Endothelial cell of umbilical vein (primary cell): ENCODE data around the gene PTPRD. TPM values are rescaled to one million over a fixed set of nuclear protein-coding genes. Genes with fewer than 3 reads are reported as not detected.

Experiments
- BruUV-seq: library from RNA; stranded (reverse); fragments of 400-500 nt; replicated peaks from 2 replicates; lab custom pipeline; 2021; lab: Mats Ljungman, UMichigan
- CTCF ChIA-PET: fragments of 300-600, 350-600 bp; sonication (Branson Sonifier 250); formaldehyde crosslinking; loops from one replicate; lab custom pipeline; 2021; ENCODE audit warnings: antibody characterized with exemption, inconsistent platforms; lab: Charles Lee
- POLR2A ChIA-PET: fragments of 300-600, 350-600 bp; sonication (Branson Sonifier 250); formaldehyde crosslinking; loops from one replicate; lab custom pipeline; 2021; ENCODE audit warnings: antibody characterized with exemption, inconsistent platforms; lab: Charles Lee
- DNase-seq: peaks from one replicate; pipeline ENCODE4 v3.0.0-alpha.2; 2011; ENCODE audit warnings: low read depth, low spot score
- FAIRE-seq: peaks from 2 replicates; lab custom pipeline; 2011; peaks lifted over from hg19 to GRCh38; lab: Jason Lieb, UNC
- H2AFZ ChIP-seq: 2 replicates; pipeline ENCODE4 v1.6.0; 2012; ENCODE audit warnings: low read depth, low read length, control low read depth, inconsistent platforms
- H3K27ac ChIP-seq: 2 replicates; pipeline ENCODE4 v1.5.1; 2011; ENCODE audit warnings: low read depth, mild to moderate bottlenecking, control low read depth, low read length, moderate library complexity; ENCODE audit not compliant: insufficient read depth
- H3K27me3 ChIP-seq, 2 experiments: 2 replicates each; pipeline versions ENCODE4 v1.6.0 to v1.6.1; 2011; ENCODE audit warnings: low read length in 2 of 2, mixed read lengths in 1 of 2; ENCODE audit not compliant: control insufficient read depth in 2 of 2, insufficient read depth in 2 of 2
- H3K36me3 ChIP-seq, 2 experiments: 2 replicates in 1 of 2; 3 replicates in 1 of 2; pipeline ENCODE4 v1.5.1; 2011; ENCODE audit warnings: low read length in 2 of 2, mild to moderate bottlenecking in 1 of 2, moderate library complexity in 1 of 2; ENCODE audit not compliant: control insufficient read depth in 2 of 2, insufficient read depth in 2 of 2; ENCODE audit errors: extremely low read depth in 1 of 2
- H3K4me1 ChIP-seq: 3 replicates; pipeline ENCODE4 v1.5.1; 2011; ENCODE audit warnings: mild to moderate bottlenecking, low read length; ENCODE audit not compliant: control insufficient read depth, insufficient read depth; ENCODE audit errors: extremely low read depth
- H3K4me2 ChIP-seq: 2 replicates; pipeline ENCODE4 v1.6.1; 2011; ENCODE audit warnings: low read length, control low read depth, mixed read lengths; ENCODE audit not compliant: insufficient read depth
- H3K4me3 ChIP-seq, 3 experiments: fragments of 200-600 bp in 1 of 3; sonication (generic), shearing (Covaris generic) in 1 of 3; replicated peaks in 1 of 3; 2 replicates each; pipeline ENCODE4 v1.5.1; 2011 to 2016; ENCODE audit warnings: control low read depth in 3 of 3, low read length in 3 of 3, mild to moderate bottlenecking in 2 of 3, inconsistent platforms in 1 of 3, low read depth in 1 of 3, moderate library complexity in 1 of 3; ENCODE audit not compliant: insufficient read depth in 1 of 3
- H3K79me2 ChIP-seq: 2 replicates; pipeline ENCODE4 v1.6.0; 2012; ENCODE audit warnings: low read length, inconsistent platforms; ENCODE audit not compliant: control insufficient read depth, insufficient read depth
- H3K9ac ChIP-seq: replicated peaks from 2 replicates; pipeline ENCODE3; 2011; ENCODE audit warnings: low read length, control low read depth; ENCODE audit not compliant: insufficient read depth; ENCODE audit errors: extremely low read depth
- H3K9me1 ChIP-seq: replicated peaks from 3 replicates; pipeline ENCODE4 v1.6.0; 2011; ENCODE audit warnings: mild to moderate bottlenecking, low read length; ENCODE audit not compliant: control insufficient read depth, insufficient read depth; ENCODE audit errors: extremely low read depth
- H3K9me3 ChIP-seq: replicated peaks from 2 replicates; pipeline ENCODE4 v1.5.1; 2012; ENCODE audit warnings: low read length, inconsistent platforms; ENCODE audit not compliant: control insufficient read depth, insufficient read depth
- H4K20me1 ChIP-seq: replicated peaks from 2 replicates; pipeline ENCODE3; 2011; ENCODE audit warnings: mild to moderate bottlenecking, low read length; ENCODE audit not compliant: control insufficient read depth, insufficient read depth; ENCODE audit errors: extremely low read depth
- EZH2 ChIP-seq: IDR thresholded peaks from 2 replicates; pipeline ENCODE4 v1.6.1; 2012; ENCODE audit warnings: borderline replicate concordance, low read depth, mild to moderate bottlenecking, moderate library complexity, low read length, inconsistent platforms; ENCODE audit not compliant: severe bottlenecking
- FOS ChIP-seq: IDR thresholded peaks from 2 replicates; pipeline ENCODE4 v1.6.1; 2011; ENCODE audit warnings: mild to moderate bottlenecking, low read length, moderate library complexity, borderline replicate concordance; ENCODE audit not compliant: insufficient read depth
- GATA2 ChIP-seq: IDR thresholded peaks from 2 replicates; pipeline ENCODE4 v1.7.0; 2011; ENCODE audit warnings: low read depth, mild to moderate bottlenecking, moderate library complexity, mixed read lengths, low read length; ENCODE audit not compliant: insufficient read length, insufficient read depth
- JUN ChIP-seq: IDR thresholded peaks from 2 replicates; pipeline ENCODE4 v1.6.1; 2011; ENCODE audit warnings: borderline replicate concordance, low read depth; ENCODE audit not compliant: insufficient read length, insufficient read depth
- MAX ChIP-seq: IDR thresholded peaks from 2 replicates; pipeline ENCODE4 v1.6.1; 2011; ENCODE audit not compliant: insufficient read depth, insufficient read length
- MYC ChIP-seq: IDR thresholded peaks from one replicate; pipeline ENCODE4 v1.6.1; 2011; ENCODE audit warnings: mild to moderate bottlenecking, low read depth, low read length
- POLR2A ChIP-seq: IDR thresholded peaks from 2 replicates; pipeline ENCODE4 v1.6.1; 2012; ENCODE audit warnings: low read depth, mild to moderate bottlenecking, control low read depth, low read length
- POLR2AphosphoS5 ChIP-seq: IDR thresholded peaks from 2 replicates; pipeline ENCODE4 v1.6.1; 2012; ENCODE audit warnings: low read depth, mild to moderate bottlenecking, control low read depth, low read length, moderate library complexity; ENCODE audit not compliant: insufficient read depth
- dilution Hi-C: fragments of 300-500 bp; cut with MboI; formaldehyde crosslinking; loops from one replicate; pipeline ENCODE4 v1.15.0; 2019; ENCODE audit warnings: low sequenced_read_pairs; ENCODE audit not compliant: extremely low pct_ligation_motif_present
- intact Hi-C: fragments of 100-400 bp; cut with micrococcal nuclease; formaldehyde crosslinking; loops from one replicate; pipeline ENCODE4 v1.10.0; 2022
- polyA plus RNA-seq, 4 experiments: library from polyadenylated mRNA; depleted of rRNA in 3 of 4; stranded (reverse) in 3 of 4; unstranded in 1 of 4; fragments of >200 nt; gene quantifications; 2 replicates each; pipeline versions ENCODE4 v1.2.1 to v1.2.3, GENCODE V29; 2011 to 2012; ENCODE audit warnings: missing spikeins in 1 of 4
- total RNA-seq: library from RNA; stranded (reverse); gene quantifications from 2 replicates; pipeline ENCODE4 v1.2.3, GENCODE V29; 2021
- TF ChIP-seq, protein P1 (sequence below), 2 donors: IDR thresholded peaks; 1 replicate in 1 of 2; 2 replicates in 1 of 2; pipeline ENCODE4 v1.5.1; 2011; ENCODE audit warnings: low read length in 2 of 2, mild to moderate bottlenecking in 2 of 2, moderate library complexity in 2 of 2, control low read depth in 1 of 2, inconsistent platforms in 1 of 2, low read depth in 1 of 2; ENCODE audit not compliant: insufficient read depth in 1 of 2; ENCODE audit errors: extremely low read depth in 1 of 2

Gene PTPRD
- total and polyA plus RNA-seq, 2 donors (not counting 3 experiments of a cell fraction or from before 2014, with no cell fraction given), result 5.5 to 5.7 TPM

DNA sequence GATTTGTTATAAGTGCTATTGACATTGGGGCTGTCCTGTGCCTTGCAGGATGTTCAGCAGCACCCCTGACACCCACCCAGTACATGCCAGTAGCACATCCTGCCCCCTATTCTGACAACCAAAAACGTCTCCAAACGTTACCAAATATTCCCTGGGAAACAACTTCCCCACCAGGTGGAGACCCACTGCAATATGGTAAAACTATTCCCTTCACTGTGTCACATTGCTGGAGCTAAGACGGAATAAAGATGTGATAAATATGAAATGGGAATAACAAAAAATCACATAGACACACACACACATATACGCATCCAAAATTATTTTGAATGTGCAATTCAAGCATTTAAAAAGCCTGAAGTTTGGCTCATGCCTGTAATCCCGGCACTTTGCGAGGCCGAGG lies 1939.0 kb downstream of the PTPRD start:
- BruUV-seq, result no TSS peak
- no peaks in the 10 kb centered on the region for H3K79me2 ChIP-seq

More for the DNA sequence above, 1939.0 kb downstream of the PTPRD start:
- Histone ChIP-seq H3K9me3 (no peaks in the 10 kb centered on the region), H3K27ac (no peak overlapping the region), H3K9me1 (no peaks in the 10 kb centered on the region), H3K4me3 (no peak overlapping the region), H3K4me2 (no peak overlapping the region), H3K36me3 (no peaks in the 10 kb centered on the region), H3K4me1 (no peaks in the 10 kb centered on the region), H4K20me1 (no peaks in the 10 kb centered on the region), H2AFZ (no peak overlapping the region), H3K27me3 (no peaks in the 10 kb centered on the region), H3K9ac (no peak overlapping the region)
- TF ChIP-seq, protein P1, sequence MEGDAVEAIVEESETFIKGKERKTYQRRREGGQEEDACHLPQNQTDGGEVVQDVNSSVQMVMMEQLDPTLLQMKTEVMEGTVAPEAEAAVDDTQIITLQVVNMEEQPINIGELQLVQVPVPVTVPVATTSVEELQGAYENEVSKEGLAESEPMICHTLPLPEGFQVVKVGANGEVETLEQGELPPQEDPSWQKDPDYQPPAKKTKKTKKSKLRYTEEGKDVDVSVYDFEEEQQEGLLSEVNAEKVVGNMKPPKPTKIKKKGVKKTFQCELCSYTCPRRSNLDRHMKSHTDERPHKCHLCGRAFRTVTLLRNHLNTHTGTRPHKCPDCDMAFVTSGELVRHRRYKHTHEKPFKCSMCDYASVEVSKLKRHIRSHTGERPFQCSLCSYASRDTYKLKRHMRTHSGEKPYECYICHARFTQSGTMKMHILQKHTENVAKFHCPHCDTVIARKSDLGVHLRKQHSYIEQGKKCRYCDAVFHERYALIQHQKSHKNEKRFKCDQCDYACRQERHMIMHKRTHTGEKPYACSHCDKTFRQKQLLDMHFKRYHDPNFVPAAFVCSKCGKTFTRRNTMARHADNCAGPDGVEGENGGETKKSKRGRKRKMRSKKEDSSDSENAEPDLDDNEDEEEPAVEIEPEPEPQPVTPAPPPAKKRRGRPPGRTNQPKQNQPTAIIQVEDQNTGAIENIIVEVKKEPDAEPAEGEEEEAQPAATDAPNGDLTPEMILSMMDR (IDR thresholded peaks at IDR 0.05; ENCODE audit: extremely low read depth in 1 of 2, insufficient read depth in 1 of 2, low read depth in 1 of 2, low read length in 2 of 2), result no peak
- no peak for TF ChIP-seq POLR2AphosphoS5
- no peak for TF ChIP-seq GATA2
- TF ChIP-seq MAX, result no peak
- no peak for TF ChIP-seq FOS
- TF ChIP-seq JUN, result no peak
- TF ChIP-seq POLR2A, result no peak
- no peak for TF ChIP-seq MYC
- no peak for TF ChIP-seq EZH2
- CTCF ChIA-PET, result interaction anchor here (0.7 to 1.6 kb wide), 2 partner anchors 10 to 155 kb away, joined by 3 read pairs; no protein-coding TSS in a partner anchor
- intact Hi-C loops, result loop anchor here (5.0 kb wide), 1 partner anchor 1097 kb away; no protein-coding TSS in a partner anchor
- POLR2A ChIA-PET, result no interaction called here
- dilution Hi-C loops, result no loop called here
- no peak for DNase-seq
- FAIRE-seq, result no peak
